Purkinje cell (primary cell): ENCODE results near the gene SVOPL. TPM values are rescaled to one million over a fixed set of nuclear protein-coding genes. Genes with fewer than 3 reads are reported as not detected.

Experiments
- polyA plus RNA-seq: library from polyadenylated mRNA; unstranded; fragments of >200 nt; fragmentation: Nextera tagmentation; gene quantifications from 2 replicates; pipeline ENCODE4 v1.2.1, GENCODE V29; 2014

Gene SVOPL, protein sequence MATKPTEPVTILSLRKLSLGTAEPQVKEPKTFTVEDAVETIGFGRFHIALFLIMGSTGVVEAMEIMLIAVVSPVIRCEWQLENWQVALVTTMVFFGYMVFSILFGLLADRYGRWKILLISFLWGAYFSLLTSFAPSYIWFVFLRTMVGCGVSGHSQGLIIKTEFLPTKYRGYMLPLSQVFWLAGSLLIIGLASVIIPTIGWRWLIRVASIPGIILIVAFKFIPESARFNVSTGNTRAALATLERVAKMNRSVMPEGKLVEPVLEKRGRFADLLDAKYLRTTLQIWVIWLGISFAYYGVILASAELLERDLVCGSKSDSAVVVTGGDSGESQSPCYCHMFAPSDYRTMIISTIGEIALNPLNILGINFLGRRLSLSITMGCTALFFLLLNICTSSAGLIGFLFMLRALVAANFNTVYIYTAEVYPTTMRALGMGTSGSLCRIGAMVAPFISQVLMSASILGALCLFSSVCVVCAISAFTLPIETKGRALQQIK
- polyA plus RNA-seq: not detected in 2 replicates

DNA sequence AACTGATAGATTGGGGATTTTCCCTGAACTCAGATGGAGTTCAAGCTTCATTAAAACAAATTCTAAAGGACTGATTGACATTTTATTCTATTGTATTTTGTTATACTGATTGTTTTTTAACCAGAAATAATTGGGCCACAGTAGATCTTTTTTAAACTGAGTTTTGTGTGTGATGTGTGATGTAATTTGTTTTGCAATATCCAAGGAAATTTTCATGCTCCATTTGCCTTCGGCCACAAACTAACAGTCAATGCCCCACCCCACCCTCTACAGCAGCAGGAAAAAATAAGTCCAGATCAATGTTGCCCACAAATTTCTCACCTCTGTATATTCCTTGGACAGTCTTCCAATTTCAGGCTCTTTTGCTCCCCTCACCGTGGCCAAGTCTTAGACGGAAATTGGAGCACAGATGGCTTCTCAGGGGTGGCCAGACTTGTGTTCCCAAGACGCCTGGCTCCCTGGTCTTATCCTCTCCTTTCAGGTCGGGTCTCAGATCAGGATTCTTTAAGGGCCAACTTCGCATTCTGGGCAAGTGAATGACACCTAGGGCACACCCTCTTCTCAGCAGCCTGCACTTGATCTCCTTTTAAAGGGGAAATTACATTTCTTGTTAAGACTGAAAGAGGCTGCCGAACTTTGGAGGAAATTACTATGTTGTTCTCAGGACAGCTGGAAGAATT lies at the start of gene SVOPL:
TSS of gene SVOPL (minus strand) at position 506 of the 680 bp plus-strand sequence. CDS start 22,317 bp downstream, outside the sequence.

Other genes starting within 250 kb of the SVOPL start
- gene TRIM24, start 241.1 kb downstream of the SVOPL start, polyA plus RNA-seq: 7.8 and 10.3 TPM in 2 replicates
- not detected in 2 replicates for gene TMEM213, start 96.6 kb upstream of the SVOPL start, polyA plus RNA-seq
- not detected in 2 replicates for gene ATP6V0A4, start 96.8 kb upstream of the SVOPL start, polyA plus RNA-seq